Caco-2 (cell line): ENCODE results near the gene ENDOD1. TPM values are rescaled to one million over a fixed set of nuclear protein-coding genes. Genes with fewer than 3 reads are reported as not detected.

Experiments used
- BruUV-seq: library from RNA; stranded (reverse); fragments of 400-500 nt; replicated peaks from 2 replicates; lab custom pipeline; 2021; lab: Mats Ljungman, UMichigan
- CTCF ChIA-PET: fragments of 300-600 bp; sonication (Branson Sonifier 250); formaldehyde crosslinking; loops from one replicate; lab custom pipeline; 2022; ENCODE audit warnings: antibody characterized with exemption; lab: Charles Lee
- POLR2A ChIA-PET: fragments of 300-600 bp; sonication (Branson Sonifier 250); formaldehyde crosslinking; loops from one replicate; lab custom pipeline; 2022; ENCODE audit warnings: antibody characterized with exemption; lab: Charles Lee
- DNase-seq, 2 experiments: peaks; one replicate each; pipeline versions ENCODE4 v3.0.0 to v3.0.0-alpha.2; 2020 to 2022
- H3K27me3 ChIP-seq: replicated peaks from 2 replicates; pipeline ENCODE4 v1.6.0; 2011; ENCODE audit warnings: low read length; ENCODE audit not compliant: control insufficient read depth, insufficient read depth
- H3K36me3 ChIP-seq: 2 replicates; pipeline ENCODE4 v1.5.1; 2011; ENCODE audit warnings: low read length; ENCODE audit not compliant: control insufficient read depth, insufficient read depth
- H3K4me1 ChIP-seq: fragments of 250-450 bp; sonication (Bioruptor Pico); 2 replicates; pipeline ENCODE4 v1.5.1; 2020; ENCODE audit warnings: mild to moderate bottlenecking
- H3K4me3 ChIP-seq: 2 replicates; pipeline ENCODE4 v1.5.1; 2011; ENCODE audit warnings: low read depth, mild to moderate bottlenecking, control low read depth, low read length
- H3K9me3 ChIP-seq: fragments of 250-450 bp; sonication (Bioruptor Pico); 2 replicates; pipeline ENCODE4 v1.5.1; 2020; ENCODE audit warnings: mild to moderate bottlenecking, moderate library complexity
- H3K27ac Mint-ChIP-seq: one replicate; pipeline ENCODE4 v1.8.0; 2022; ENCODE audit warnings: mixed read lengths; ENCODE audit not compliant: unreplicated experiment
- H3K27me3 Mint-ChIP-seq: one replicate; pipeline ENCODE4 v1.8.0; 2022; ENCODE audit warnings: mixed read lengths; ENCODE audit not compliant: insufficient read depth, unreplicated experiment
- H3K36me3 Mint-ChIP-seq: one replicate; pipeline ENCODE4 v1.8.0; 2022; ENCODE audit warnings: mild to moderate bottlenecking, mixed read lengths; ENCODE audit not compliant: insufficient read depth, unreplicated experiment
- H3K4me1 Mint-ChIP-seq: one replicate; pipeline ENCODE4 v1.8.0; 2022; ENCODE audit warnings: low read depth, mixed read lengths; ENCODE audit not compliant: unreplicated experiment
- H3K4me3 Mint-ChIP-seq: one replicate; pipeline ENCODE4 v1.8.0; 2022; ENCODE audit warnings: mild to moderate bottlenecking, moderate library complexity, mixed read lengths; ENCODE audit not compliant: unreplicated experiment
- H3K9me3 Mint-ChIP-seq: one replicate; pipeline ENCODE4 v1.8.0; 2022; ENCODE audit warnings: mixed read lengths; ENCODE audit not compliant: unreplicated experiment
- intact Hi-C: fragments of 100-400 bp; cut with micrococcal nuclease; formaldehyde crosslinking; loops from one replicate; pipeline ENCODE4 v1.10.0; 2022; ENCODE audit not compliant: unreplicated experiment
- total RNA-seq: library from RNA; stranded (reverse); gene quantifications from 2 replicates; pipeline ENCODE4 v1.2.3, GENCODE V29; 2022
- TF ChIP-seq, protein P1 (sequence below), 2 experiments: fragments of 200-600 bp in 1 of 2; IDR thresholded peaks; 1 replicate in 1 of 2; 2 replicates in 1 of 2; pipeline versions ENCODE4 v1.5.1 to v1.8.0; 2011 to 2022; ENCODE audit warnings: antibody characterized with exemption in 1 of 2, control low read depth in 1 of 2, inconsistent platforms in 1 of 2, low read depth in 1 of 2, low read length in 1 of 2, mild to moderate bottlenecking in 1 of 2, moderate library complexity in 1 of 2; ENCODE audit not compliant: insufficient read depth in 1 of 2, severe bottlenecking in 1 of 2, unreplicated experiment in 1 of 2

ENDOD1 gene
- total RNA-seq, 1 experiment from 2014 or later, result 22.7 TPM

- H3K36me3 ChIP-seq, result no peaks in the 10 kb centered on the region
- TF ChIP-seq, protein P1, sequence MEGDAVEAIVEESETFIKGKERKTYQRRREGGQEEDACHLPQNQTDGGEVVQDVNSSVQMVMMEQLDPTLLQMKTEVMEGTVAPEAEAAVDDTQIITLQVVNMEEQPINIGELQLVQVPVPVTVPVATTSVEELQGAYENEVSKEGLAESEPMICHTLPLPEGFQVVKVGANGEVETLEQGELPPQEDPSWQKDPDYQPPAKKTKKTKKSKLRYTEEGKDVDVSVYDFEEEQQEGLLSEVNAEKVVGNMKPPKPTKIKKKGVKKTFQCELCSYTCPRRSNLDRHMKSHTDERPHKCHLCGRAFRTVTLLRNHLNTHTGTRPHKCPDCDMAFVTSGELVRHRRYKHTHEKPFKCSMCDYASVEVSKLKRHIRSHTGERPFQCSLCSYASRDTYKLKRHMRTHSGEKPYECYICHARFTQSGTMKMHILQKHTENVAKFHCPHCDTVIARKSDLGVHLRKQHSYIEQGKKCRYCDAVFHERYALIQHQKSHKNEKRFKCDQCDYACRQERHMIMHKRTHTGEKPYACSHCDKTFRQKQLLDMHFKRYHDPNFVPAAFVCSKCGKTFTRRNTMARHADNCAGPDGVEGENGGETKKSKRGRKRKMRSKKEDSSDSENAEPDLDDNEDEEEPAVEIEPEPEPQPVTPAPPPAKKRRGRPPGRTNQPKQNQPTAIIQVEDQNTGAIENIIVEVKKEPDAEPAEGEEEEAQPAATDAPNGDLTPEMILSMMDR (IDR thresholded peaks at IDR 0.05; ENCODE audit: insufficient read depth in 1 of 2, low read depth in 1 of 2, low read length in 1 of 2, severe bottlenecking in 1 of 2, unreplicated experiment in 1 of 2), result no peak
- POLR2A ChIA-PET, result no interaction called here
- DNase-seq, result no peak
- Mint-ChIP-seq H3K36me3 (no peaks in the 10 kb centered on the region), H3K27ac (no peak overlapping the region), H3K9me3 (peaks cover 8% of the 10 kb centered on the region), H3K27me3 (peaks cover 18% of the 10 kb centered on the region), H3K4me1 (peaks cover 14% of the 10 kb centered on the region), H3K4me3 (no peak overlapping the region)
- H3K27me3 ChIP-seq, result no peaks in the 10 kb centered on the region; the same call in 1 of the 2 replicates
- no peaks in the 10 kb centered on the region for H3K4me1 ChIP-seq
- H3K4me3 ChIP-seq, result no peak overlapping the region
- H3K9me3 ChIP-seq, result no peaks in the 10 kb centered on the region
- no TSS peak for BruUV-seq
- CTCF ChIA-PET, result no interaction called here
- intact Hi-C loops, result no loop called here
Measured at GRCh38 chr11:95057959-95058358, 31.7 kb upstream of the ENDOD1 start.

- H3K27me3 ChIP-seq, result no peaks in the 10 kb centered on the region; the same call in 1 of the 2 replicates
- H3K4me1 ChIP-seq, result no peaks in the 10 kb centered on the region
- Mint-ChIP-seq H3K9me3 (peaks cover 2% of the 10 kb centered on the region), H3K27ac (no peak overlapping the region), H3K27me3 (peaks cover 21% of the 10 kb centered on the region), H3K4me1 (peaks cover 14% of the 10 kb centered on the region), H3K4me3 (no peak overlapping the region), H3K36me3 (no peaks in the 10 kb centered on the region)
- BruUV-seq, result no TSS peak
- POLR2A ChIA-PET, result no interaction called here
- no peak for DNase-seq
- no peaks in the 10 kb centered on the region for H3K36me3 ChIP-seq
- TF ChIP-seq, protein P1 (IDR thresholded peaks at IDR 0.05; ENCODE audit: insufficient read depth in 1 of 2, low read depth in 1 of 2, low read length in 1 of 2, severe bottlenecking in 1 of 2, unreplicated experiment in 1 of 2), result no peak
- no peaks in the 10 kb centered on the region for H3K9me3 ChIP-seq
- intact Hi-C loops, result no loop called here
- CTCF ChIA-PET, result no interaction called here
- no peak overlapping the region for H3K4me3 ChIP-seq
Measured at GRCh38 chr11:95058621-95059020, 31.0 kb upstream of the ENDOD1 start.

- Mint-ChIP-seq H3K4me1 (peaks cover 13% of the 10 kb centered on the region), H3K27me3 (peaks cover 22% of the 10 kb centered on the region), H3K4me3 (no peak overlapping the region), H3K27ac (no peak overlapping the region), H3K9me3 (no peaks in the 10 kb centered on the region), H3K36me3 (no peaks in the 10 kb centered on the region)
- TF ChIP-seq, protein P1 (IDR thresholded peaks at IDR 0.05; ENCODE audit: insufficient read depth in 1 of 2, low read depth in 1 of 2, low read length in 1 of 2, severe bottlenecking in 1 of 2, unreplicated experiment in 1 of 2), result no peak
- Histone ChIP-seq H3K36me3 (no peaks in the 10 kb centered on the region), H3K9me3 (no peaks in the 10 kb centered on the region), H3K4me1 (no peaks in the 10 kb centered on the region), H3K27me3 (no peaks in the 10 kb centered on the region; the same call in 1 of the 2 replicates), H3K4me3 (no peak overlapping the region)
- ChIA-PET POLR2A (no interaction called here), CTCF (no interaction called here)
- intact Hi-C loops, result no loop called here
- no peak for DNase-seq
- no TSS peak for BruUV-seq
Measured at GRCh38 chr11:95059046-95059445, 30.6 kb upstream of the ENDOD1 start.
